Trophoblast cell (in vitro differentiated cells and primary cell): Measurements from ENCODE around the gene PPP4R3C. TPM values are rescaled to one million over a fixed set of nuclear protein-coding genes. Genes with fewer than 3 reads are reported as not detected.

Source experiments
- DNase-seq, 2 donors: peaks; one replicate each; pipeline ENCODE4 v3.0.0-alpha.2; 2016
- H2AFZ ChIP-seq: 2 replicates; pipeline ENCODE4 v1.6.1; 2013; ENCODE audit warnings: low read length, moderate library complexity, mild to moderate bottlenecking; ENCODE audit not compliant: insufficient read depth, poor library complexity
- H2AK5ac ChIP-seq: 2 replicates; pipeline ENCODE4 v1.6.1; 2013; ENCODE audit warnings: mild to moderate bottlenecking, low read length
- H2BK120ac ChIP-seq: 2 replicates; pipeline ENCODE4 v1.6.1; 2013; ENCODE audit warnings: low read length, mild to moderate bottlenecking, moderate library complexity; ENCODE audit not compliant: insufficient read depth, poor library complexity
- H2BK12ac ChIP-seq: 2 replicates; pipeline ENCODE4 v1.6.1; 2013; ENCODE audit warnings: mild to moderate bottlenecking, low read length, moderate library complexity
- H2BK5ac ChIP-seq: 2 replicates; pipeline ENCODE4 v1.6.1; 2013; ENCODE audit warnings: low read length, low read depth, moderate library complexity, mild to moderate bottlenecking; ENCODE audit not compliant: poor library complexity
- H3K14ac ChIP-seq: 2 replicates; pipeline ENCODE4 v1.6.1; 2013; ENCODE audit warnings: mild to moderate bottlenecking, low read length
- H3K18ac ChIP-seq: 2 replicates; pipeline ENCODE4 v1.6.1; 2013; ENCODE audit warnings: mild to moderate bottlenecking, low read length
- H3K23ac ChIP-seq: 2 replicates; pipeline ENCODE4 v1.6.1; 2013; ENCODE audit warnings: low read length
- H3K27ac ChIP-seq: 2 replicates; pipeline ENCODE4 v1.5.1; 2013; ENCODE audit warnings: low read depth, mild to moderate bottlenecking, inconsistent platforms, low read length, moderate library complexity
- H3K27me3 ChIP-seq: 2 replicates; pipeline ENCODE4 v1.6.1; 2013; ENCODE audit warnings: inconsistent platforms, mild to moderate bottlenecking, low read length, moderate library complexity; ENCODE audit not compliant: insufficient read depth
- H3K36me3 ChIP-seq, 2 experiments: 1 replicate in 1 of 2; 2 replicates in 1 of 2; pipeline ENCODE4 v1.6.1; 2013; ENCODE audit warnings: low read length in 2 of 2, mild to moderate bottlenecking in 2 of 2, moderate library complexity in 1 of 2; ENCODE audit not compliant: insufficient read depth in 2 of 2, control insufficient read depth in 1 of 2
- H3K4ac ChIP-seq: 2 replicates; pipeline ENCODE4 v1.6.1; 2013; ENCODE audit warnings: low read depth, mild to moderate bottlenecking, low read length, moderate library complexity
- H3K4me1 ChIP-seq, 2 experiments: 1 replicate in 1 of 2; 2 replicates in 1 of 2; pipeline ENCODE4 v1.6.1; 2013; ENCODE audit warnings: low read length in 2 of 2, mild to moderate bottlenecking in 2 of 2, moderate library complexity in 1 of 2; ENCODE audit not compliant: insufficient read depth in 2 of 2, control insufficient read depth in 1 of 2
- H3K4me2 ChIP-seq: 2 replicates; pipeline ENCODE4 v1.6.1; 2013; ENCODE audit warnings: inconsistent platforms, mild to moderate bottlenecking, low read length, moderate library complexity
- H3K4me3 ChIP-seq: 2 replicates; pipeline ENCODE4 v1.5.1; 2013; ENCODE audit warnings: mild to moderate bottlenecking, low read depth, low read length, inconsistent platforms
- H3K79me1 ChIP-seq: one replicate; pipeline ENCODE4 v1.6.1; 2013; ENCODE audit warnings: low read length
- H3K79me2 ChIP-seq: 2 replicates; pipeline ENCODE4 v1.6.1; 2013; ENCODE audit warnings: low read length, mild to moderate bottlenecking; ENCODE audit not compliant: control insufficient read depth, insufficient read depth, poor library complexity
- H3K9ac ChIP-seq: 2 replicates; pipeline ENCODE4 v1.6.1; 2013; ENCODE audit warnings: mild to moderate bottlenecking, low read length
- H3K9me3 ChIP-seq: 2 replicates; pipeline ENCODE4 v1.6.1; 2013; ENCODE audit warnings: low read depth, mild to moderate bottlenecking, control low read depth, inconsistent platforms, low read length; ENCODE audit not compliant: insufficient read depth
- H4K12ac ChIP-seq: 2 replicates; pipeline ENCODE4 v1.6.1; 2013; ENCODE audit warnings: low read depth, mild to moderate bottlenecking, low read length, moderate library complexity
- H4K8ac ChIP-seq: 2 replicates; pipeline ENCODE4 v1.6.1; 2013; ENCODE audit warnings: low read depth, mild to moderate bottlenecking, low read length, moderate library complexity
- H4K91ac ChIP-seq: one replicate; pipeline ENCODE4 v1.6.1; 2013; ENCODE audit warnings: low read depth, mild to moderate bottlenecking, low read length, moderate library complexity
- WGBS: extraction: QIAGEN DNeasy Blood & Tissue Kit; methylation state at CpG from one replicate; pipeline ENCODE4 v1.1.7; 2013; ENCODE audit warnings: missing lambda C conversion rate; ENCODE audit not compliant: insufficient read length, insufficient coverage; ENCODE audit errors: extremely low coverage; 5-methylcytosine and 5-hydroxymethylcytosine counted together
- polyA plus RNA-seq: library from polyadenylated mRNA; stranded (reverse); fragments of 200-250 nt; gene quantifications from 2 replicates; pipeline ENCODE4 v1.2.3, GENCODE V29; 2013

The PPP4R3C gene
- polyA plus RNA-seq = not detected in 2 replicates

DNA sequence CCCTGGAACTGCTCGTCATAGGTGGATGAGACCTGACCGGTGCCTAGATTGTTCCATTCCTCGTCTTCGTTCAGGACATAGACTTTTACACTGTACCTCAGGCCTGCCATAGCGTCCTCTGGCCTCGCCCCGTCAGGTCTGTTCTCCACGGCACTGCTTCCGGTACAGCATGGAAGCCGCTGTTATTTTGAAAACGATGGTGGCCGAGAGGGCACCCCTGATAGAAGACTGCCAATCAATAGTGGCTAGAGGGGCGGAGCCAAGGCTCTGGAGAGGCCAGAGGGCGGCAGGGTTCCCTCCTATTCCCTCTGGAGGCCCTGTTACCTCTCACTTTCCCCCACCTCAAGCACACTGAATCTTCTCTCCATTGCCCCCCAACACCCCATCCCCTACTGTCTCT is at the start of gene PPP4R3C:
TSS of gene PPP4R3C (minus strand) at position 155 of the 400 bp plus-strand sequence. CDS start at position 110, 45 bp downstream.
- Histone ChIP-seq H3K27me3 (no peaks in the 10 kb centered on the region), H3K4me1 (no peaks in the 10 kb centered on the region), H3K79me1 (no peaks in the 10 kb centered on the region), H3K9me3 (no peaks in the 10 kb centered on the region), H2AK5ac (no peak within 1 kb of the TSS), H2BK5ac (no peak within 1 kb of the TSS), H3K9ac (no peak within 1 kb of the TSS), H3K4ac (no peak within 1 kb of the TSS), H3K14ac (no peak within 1 kb of the TSS), H2BK120ac (no peak within 1 kb of the TSS), H4K91ac (no peak within 1 kb of the TSS), H3K79me2 (no peaks in the 10 kb centered on the region), H3K27ac (no peak within 1 kb of the TSS), H3K23ac (no peak within 1 kb of the TSS), H4K8ac (no peak within 1 kb of the TSS), H4K12ac (no peak within 1 kb of the TSS), H3K4me2 (no peak within 1 kb of the TSS), H3K18ac (no peak within 1 kb of the TSS), H2AFZ (no peak within 1 kb of the TSS), H3K4me3 (no peak within 1 kb of the TSS), H3K36me3 (no peaks in the 10 kb centered on the region), H2BK12ac (no peak within 1 kb of the TSS)
- DNase-seq = no peak
- no CpG with 5 or more reads among the region's 14 CpGs for WGBS

DNA sequence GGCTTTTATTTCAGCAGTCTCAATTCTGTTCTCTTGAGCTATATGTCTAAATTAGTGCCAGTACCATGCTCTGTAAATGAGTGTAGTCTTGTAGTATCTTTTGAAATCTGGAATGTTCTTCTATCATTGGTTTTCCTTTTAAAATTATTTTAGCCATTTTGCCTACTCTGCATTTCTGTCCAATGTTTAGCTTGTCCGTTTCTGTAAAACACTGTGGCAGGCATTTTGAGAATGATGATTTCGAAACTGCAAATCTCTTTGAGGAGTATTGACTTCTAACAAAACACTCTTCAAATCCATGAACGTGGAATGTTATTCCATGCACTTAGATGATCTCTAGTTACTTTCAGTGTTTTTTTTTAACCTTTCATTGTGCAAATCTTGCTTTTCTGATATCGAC is 28.3 kb upstream of the PPP4R3C start:
- no peak overlapping the region for H3K14ac ChIP-seq
- H4K12ac ChIP-seq = no peak overlapping the region
- H3K4me2 ChIP-seq = no peak overlapping the region
- H3K79me1 ChIP-seq = no peaks in the 10 kb centered on the region
- H2AK5ac ChIP-seq = no peak overlapping the region
- no peaks in the 10 kb centered on the region for H3K36me3 ChIP-seq
- no CpG with 5 or more reads among the region's 4 CpGs for WGBS
- H3K4me1 ChIP-seq = no peaks in the 10 kb centered on the region
- H4K91ac ChIP-seq = no peak overlapping the region
- H3K4ac ChIP-seq = no peak overlapping the region
- H3K23ac ChIP-seq = no peak overlapping the region
- no peak overlapping the region for H2BK12ac ChIP-seq
- H3K18ac ChIP-seq = no peak overlapping the region
- H3K9me3 ChIP-seq = no peaks in the 10 kb centered on the region
- H3K27ac ChIP-seq = no peak overlapping the region
- no peak overlapping the region for H3K4me3 ChIP-seq
- H3K79me2 ChIP-seq = no peaks in the 10 kb centered on the region
- peak in 1 of 2 donors; percentile 61 for DNase-seq
- no peak overlapping the region for H2AFZ ChIP-seq
- H2BK120ac ChIP-seq = no peak overlapping the region
- no peak overlapping the region for H4K8ac ChIP-seq
- no peak overlapping the region for H2BK5ac ChIP-seq
- H3K27me3 ChIP-seq = no peaks in the 10 kb centered on the region
- no peak overlapping the region for H3K9ac ChIP-seq

- no peak for DNase-seq
- Histone ChIP-seq H4K8ac (no peak overlapping the region), H3K79me1 (no peaks in the 10 kb centered on the region), H3K4ac (no peak overlapping the region), H3K9me3 (no peaks in the 10 kb centered on the region), H3K4me2 (no peak overlapping the region), H3K4me1 (no peaks in the 10 kb centered on the region), H3K18ac (no peak overlapping the region), H3K23ac (no peak overlapping the region), H3K27ac (no peak overlapping the region), H3K14ac (no peak overlapping the region), H4K12ac (no peak overlapping the region), H2AK5ac (no peak overlapping the region), H3K4me3 (no peak overlapping the region), H3K36me3 (no peaks in the 10 kb centered on the region), H2BK120ac (no peak overlapping the region), H3K9ac (no peak overlapping the region), H3K27me3 (no peaks in the 10 kb centered on the region), H2BK5ac (no peak overlapping the region), H2BK12ac (no peak overlapping the region), H2AFZ (no peak overlapping the region), H3K79me2 (no peaks in the 10 kb centered on the region), H4K91ac (no peak overlapping the region)
- WGBS = no CpG with 5 or more reads among the region's 1 CpG
These were observed 2.9 kb upstream of the PPP4R3C start for GRCh38 chrX:27466051-27466450.

DNA sequence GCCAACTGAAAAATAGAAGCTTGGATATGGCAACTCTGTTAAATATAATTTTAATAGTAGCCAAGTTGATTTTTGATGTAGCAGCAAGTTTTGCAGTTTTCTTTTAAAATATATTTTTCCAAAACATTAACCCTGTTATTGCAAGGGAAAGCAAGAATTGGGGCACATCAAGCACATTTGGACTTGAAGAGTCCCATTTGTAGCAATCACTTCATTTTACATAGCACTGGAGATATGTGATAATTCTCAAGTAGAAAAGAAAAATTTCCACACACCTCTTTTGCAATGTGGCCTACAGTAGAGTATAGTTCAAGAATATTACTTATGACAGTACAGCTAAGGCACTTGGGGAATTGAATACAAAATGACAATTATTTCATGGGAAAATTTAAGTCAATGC is 1.9 kb upstream of the PPP4R3C start:
- no peaks in the 10 kb centered on the region for H3K9me3 ChIP-seq
- no peak overlapping the region for H3K27ac ChIP-seq
- H3K18ac ChIP-seq = no peak overlapping the region
- H3K79me1 ChIP-seq = no peaks in the 10 kb centered on the region
- no peak overlapping the region for H4K8ac ChIP-seq
- H3K4me3 ChIP-seq = no peak overlapping the region
- no peak overlapping the region for H3K4me2 ChIP-seq
- no peak overlapping the region for H3K14ac ChIP-seq
- no peaks in the 10 kb centered on the region for H3K4me1 ChIP-seq
- DNase-seq = peak in 1 of 2 donors; percentile 47
- H3K23ac ChIP-seq = no peak overlapping the region
- no peak overlapping the region for H2AK5ac ChIP-seq
- H3K36me3 ChIP-seq = no peaks in the 10 kb centered on the region
- H2BK12ac ChIP-seq = no peak overlapping the region
- no peak overlapping the region for H2BK5ac ChIP-seq
- H4K91ac ChIP-seq = no peak overlapping the region
- H3K4ac ChIP-seq = no peak overlapping the region
- no peak overlapping the region for H3K9ac ChIP-seq
- H2BK120ac ChIP-seq = no peak overlapping the region
- H3K27me3 ChIP-seq = no peaks in the 10 kb centered on the region
- H4K12ac ChIP-seq = no peak overlapping the region
- no peaks in the 10 kb centered on the region for H3K79me2 ChIP-seq
- no peak overlapping the region for H2AFZ ChIP-seq
